HFF-Myc (cell line): ENCODE results near the gene ADH7.

Experiments used
- DNase-seq: peaks from one replicate; pipeline ENCODE4 v3.0.0-alpha.2; 2011; ENCODE audit warnings: low read depth; ENCODE audit errors: extremely low read depth
- H3K4me3 ChIP-seq: replicated peaks from 2 replicates; pipeline ENCODE4 v1.5.1; 2011; ENCODE audit warnings: low read depth, mild to moderate bottlenecking, control low read depth, low read length
- TF ChIP-seq, protein P1 (sequence below): IDR thresholded peaks from 2 replicates; pipeline ENCODE4 v1.5.1; 2012; ENCODE audit warnings: mild to moderate bottlenecking, low read depth, low read length, control low read depth; ENCODE audit errors: missing control alignments

ADH7 gene

DNA sequence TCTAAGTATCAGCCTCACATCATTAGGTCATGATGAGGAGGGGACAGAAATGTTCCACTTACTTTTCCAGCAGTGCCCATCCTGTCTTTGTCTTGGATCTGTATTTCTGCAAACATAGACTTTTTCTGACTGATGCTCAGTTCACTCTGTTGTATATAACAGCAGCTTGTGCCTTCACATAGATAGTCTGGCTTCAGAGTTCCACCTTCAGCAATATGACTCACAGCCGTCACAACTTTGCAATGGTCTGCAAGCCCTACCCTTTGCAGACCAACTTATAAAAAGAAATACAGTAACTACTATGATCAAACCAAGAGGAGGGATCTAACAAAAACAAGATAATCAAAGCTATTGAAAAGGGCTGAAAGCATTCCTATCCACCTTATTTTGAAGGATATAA is at the start of gene ADH7:
TSS of gene ADH7 (minus strand) at position 189 of the 400 bp plus-strand sequence. CDS start at position 80, 109 bp downstream.
- TF ChIP-seq, protein P1, sequence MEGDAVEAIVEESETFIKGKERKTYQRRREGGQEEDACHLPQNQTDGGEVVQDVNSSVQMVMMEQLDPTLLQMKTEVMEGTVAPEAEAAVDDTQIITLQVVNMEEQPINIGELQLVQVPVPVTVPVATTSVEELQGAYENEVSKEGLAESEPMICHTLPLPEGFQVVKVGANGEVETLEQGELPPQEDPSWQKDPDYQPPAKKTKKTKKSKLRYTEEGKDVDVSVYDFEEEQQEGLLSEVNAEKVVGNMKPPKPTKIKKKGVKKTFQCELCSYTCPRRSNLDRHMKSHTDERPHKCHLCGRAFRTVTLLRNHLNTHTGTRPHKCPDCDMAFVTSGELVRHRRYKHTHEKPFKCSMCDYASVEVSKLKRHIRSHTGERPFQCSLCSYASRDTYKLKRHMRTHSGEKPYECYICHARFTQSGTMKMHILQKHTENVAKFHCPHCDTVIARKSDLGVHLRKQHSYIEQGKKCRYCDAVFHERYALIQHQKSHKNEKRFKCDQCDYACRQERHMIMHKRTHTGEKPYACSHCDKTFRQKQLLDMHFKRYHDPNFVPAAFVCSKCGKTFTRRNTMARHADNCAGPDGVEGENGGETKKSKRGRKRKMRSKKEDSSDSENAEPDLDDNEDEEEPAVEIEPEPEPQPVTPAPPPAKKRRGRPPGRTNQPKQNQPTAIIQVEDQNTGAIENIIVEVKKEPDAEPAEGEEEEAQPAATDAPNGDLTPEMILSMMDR = no peak
- no peak within 1 kb of the TSS for H3K4me3 ChIP-seq
- DNase-seq = no peak

DNA sequence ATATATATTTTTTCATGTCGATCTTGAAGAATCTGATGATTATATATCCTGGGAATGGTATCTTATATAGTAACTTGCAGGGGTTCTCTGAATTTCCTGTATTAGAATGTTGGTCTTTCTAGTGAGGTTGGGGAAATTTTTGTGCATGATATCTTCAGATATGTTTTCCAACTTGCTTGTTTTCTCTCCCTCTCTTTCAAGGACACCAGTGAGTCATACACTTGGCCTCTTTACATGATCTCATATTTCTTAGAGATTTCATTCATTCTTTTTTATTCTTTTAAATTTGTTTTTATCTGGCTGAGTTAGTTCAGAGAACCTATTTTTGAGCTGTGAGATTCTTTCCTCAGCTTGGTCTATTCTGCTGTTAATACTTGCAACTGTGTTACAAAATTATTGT is 48.5 kb upstream of the ADH7 start:
- TF ChIP-seq, protein P1 = no peak
- DNase-seq = no peak

DNA sequence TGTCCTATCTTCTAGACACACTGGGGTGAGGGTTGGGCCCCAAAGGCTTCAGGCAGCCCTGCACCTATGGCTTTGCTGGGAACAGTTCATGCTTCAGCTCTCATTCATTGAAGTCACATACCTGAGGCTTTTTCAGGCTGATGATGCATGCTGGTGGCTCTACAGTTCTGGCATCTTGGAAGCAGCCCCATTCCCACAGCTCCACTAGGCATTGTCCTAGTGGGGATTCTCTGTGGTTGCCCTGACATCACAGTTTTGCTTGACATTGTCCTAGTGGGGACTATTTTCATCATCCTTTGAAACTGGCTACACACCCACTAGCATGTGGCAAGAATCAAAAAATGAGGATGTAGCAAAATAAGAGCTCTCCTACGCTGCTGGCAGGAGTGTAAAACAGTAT is 38.0 kb upstream of the ADH7 start:
- TF ChIP-seq, protein P1 = no peak
- H3K4me3 ChIP-seq = no peak overlapping the region
- DNase-seq = no peak

More for the DNA sequence above, 48.5 kb upstream of the ADH7 start:
- H3K4me3 ChIP-seq = no peak overlapping the region

DNA sequence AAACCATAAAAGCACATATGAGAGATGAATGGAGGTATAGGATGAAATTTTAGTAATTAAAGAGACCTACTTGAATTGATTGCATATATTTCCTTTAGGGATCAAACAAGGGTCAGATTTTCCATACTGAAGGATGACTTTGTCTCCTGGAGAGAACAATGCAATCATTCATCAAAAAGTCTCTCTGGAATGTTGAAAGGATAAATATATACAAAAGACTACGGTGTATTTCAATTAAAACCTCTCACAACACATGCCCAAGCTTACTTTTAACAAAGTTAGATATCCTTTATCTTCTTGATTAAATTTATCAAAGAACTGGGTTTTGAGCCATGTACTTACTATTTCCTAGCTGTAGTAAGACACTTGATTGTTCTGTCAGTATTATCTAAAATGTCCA is 36.8 kb upstream of the ADH7 start:
- DNase-seq = no peak
- H3K4me3 ChIP-seq = no peak overlapping the region
- TF ChIP-seq, protein P1 = no peak

DNA sequence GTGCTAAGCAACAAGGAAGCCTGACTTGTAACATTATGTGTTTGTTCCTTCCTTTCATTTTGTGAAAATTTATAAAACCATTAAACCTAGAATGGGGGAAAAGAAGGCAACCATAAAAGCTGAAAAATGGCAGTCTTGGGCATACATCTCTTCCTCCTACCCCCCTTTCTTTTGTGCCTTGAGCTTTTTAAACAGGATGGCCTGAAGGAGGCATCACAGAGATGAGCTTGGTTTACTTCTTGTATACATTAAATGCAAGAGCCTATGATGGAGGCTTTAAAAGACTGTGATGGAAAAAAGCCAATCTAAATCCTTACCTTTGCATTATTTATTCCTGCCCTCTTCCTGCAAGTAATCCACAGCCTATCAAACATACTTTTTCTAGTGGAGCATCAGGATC is 36.2 kb upstream of the ADH7 start:
- no peak overlapping the region for H3K4me3 ChIP-seq
- TF ChIP-seq, protein P1 = no peak
- no peak for DNase-seq

DNA sequence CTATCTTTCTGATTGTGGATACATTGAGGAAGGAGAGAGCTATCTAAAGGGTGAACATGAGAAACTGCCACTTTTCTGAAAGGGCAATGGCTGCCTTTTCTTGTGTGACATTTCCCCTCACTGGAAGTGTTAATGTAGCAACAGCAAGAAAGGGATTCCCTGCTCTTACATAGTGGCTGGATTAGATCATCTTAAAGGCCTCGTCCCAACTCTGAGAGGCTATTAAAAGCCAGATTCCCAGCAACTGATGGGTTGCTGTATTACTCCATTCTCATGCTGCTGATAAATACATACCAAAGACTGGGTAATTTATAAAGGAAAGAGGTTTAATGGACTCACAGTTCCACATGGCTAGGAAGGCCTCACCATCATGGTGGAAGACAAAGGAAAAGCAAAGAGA is 33.7 kb upstream of the ADH7 start:
- TF ChIP-seq, protein P1 = no peak
- no peak overlapping the region for H3K4me3 ChIP-seq
- DNase-seq = no peak

DNA sequence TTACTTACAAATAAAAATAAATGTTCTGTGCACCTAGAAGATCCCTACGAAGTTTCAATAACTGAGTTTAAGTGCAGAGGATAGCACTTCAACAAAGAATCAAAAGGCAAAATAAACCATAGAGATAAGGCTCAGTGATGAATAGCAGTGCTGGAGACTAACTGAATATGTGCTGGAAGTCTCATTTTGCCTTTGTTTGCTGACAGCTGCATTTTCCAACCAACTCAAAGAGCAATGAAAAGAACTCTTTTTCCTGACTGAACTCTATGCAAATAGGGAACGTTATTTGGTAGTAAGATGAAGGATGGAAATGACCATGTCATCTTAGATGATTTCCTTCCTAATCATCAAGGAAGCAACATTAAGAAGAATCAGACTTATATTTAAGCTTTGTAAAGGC is 32.7 kb upstream of the ADH7 start:
- no peak for DNase-seq
- TF ChIP-seq, protein P1 = no peak
- no peak overlapping the region for H3K4me3 ChIP-seq
